ENCODE measurements around the gene CNPY1.
"Not testable (repeated sequence)": the region's sequence is repeated elsewhere in the genome, so short reads cannot be mapped to it uniquely, and the experiment has no call there.

CNPY1 gene

DNA sequence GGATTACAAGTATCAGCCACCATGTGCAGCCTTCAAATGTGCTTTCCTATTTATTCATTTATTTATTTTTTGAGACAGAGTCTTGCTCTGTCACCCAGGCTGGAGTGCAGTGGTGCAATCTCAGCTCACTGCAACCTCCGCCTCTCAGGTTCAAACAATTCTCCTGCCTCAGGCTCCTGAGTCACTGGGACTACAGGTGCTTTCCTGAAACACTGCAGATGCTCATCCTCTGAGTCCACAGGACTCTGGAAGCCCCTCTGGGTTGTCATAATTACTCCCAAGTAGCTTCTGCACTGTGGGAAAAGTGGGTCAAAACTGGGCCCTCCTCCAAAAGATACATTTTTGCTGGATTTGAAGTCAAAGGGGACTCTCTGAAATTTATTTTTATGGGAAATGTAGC lies at the start of gene CNPY1:
Gene CNPY1, minus strand, starts transcription at position 111 of the 400 bp plus-strand sequence. CDS start 630 bp downstream, outside the sequence.
- not testable (repeated sequence) for DNase-seq

DNA sequence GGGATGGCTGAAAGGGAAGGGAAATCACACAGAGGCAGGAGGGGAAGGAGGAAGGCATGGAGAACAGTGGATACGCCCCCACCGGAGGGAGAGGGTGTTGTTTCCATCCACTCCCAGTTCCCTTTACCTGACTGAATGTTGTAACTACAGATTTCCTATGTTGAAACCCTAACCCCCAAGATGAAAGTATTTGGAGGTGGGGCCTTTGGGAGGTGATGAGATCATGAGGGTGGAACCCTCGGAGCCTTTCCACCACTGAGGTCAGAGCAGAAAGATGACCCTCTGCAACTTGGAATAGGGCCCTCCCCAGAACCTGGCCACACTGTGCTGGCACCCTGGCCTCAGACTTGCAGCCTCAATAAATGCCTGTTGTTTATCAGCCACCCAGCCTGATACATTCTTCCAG lies 48.6 kb upstream of the CNPY1 start:
- DNase-seq = no peak

DNA sequence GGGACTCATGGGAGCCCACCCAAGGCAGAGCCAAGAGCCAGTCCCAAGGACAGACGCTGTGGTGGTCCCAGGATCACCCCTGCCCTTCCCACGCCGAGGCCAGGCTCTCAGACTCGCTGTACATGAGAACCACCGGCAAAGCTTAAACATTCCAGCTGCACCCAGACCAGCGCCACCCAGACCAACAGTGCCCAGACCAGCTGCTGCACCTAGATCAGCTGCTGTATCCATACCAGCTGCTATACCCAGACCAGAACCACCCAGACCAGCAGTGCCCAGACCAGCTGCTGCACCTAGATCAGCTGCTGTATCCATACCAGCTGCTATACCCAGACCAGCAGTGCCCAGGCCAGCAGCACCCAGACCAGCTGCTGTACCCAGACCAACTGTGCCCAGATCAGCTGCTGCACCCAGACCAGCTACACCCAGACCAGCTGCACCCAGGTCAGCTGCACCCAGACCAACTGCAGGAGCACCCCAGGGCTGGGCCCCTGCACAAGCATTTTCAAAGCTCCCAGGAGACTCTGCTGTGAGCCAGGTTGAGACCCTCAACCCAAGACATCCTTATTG lies 47.9 kb upstream of the CNPY1 start:
- DNase-seq = no peak

DNA sequence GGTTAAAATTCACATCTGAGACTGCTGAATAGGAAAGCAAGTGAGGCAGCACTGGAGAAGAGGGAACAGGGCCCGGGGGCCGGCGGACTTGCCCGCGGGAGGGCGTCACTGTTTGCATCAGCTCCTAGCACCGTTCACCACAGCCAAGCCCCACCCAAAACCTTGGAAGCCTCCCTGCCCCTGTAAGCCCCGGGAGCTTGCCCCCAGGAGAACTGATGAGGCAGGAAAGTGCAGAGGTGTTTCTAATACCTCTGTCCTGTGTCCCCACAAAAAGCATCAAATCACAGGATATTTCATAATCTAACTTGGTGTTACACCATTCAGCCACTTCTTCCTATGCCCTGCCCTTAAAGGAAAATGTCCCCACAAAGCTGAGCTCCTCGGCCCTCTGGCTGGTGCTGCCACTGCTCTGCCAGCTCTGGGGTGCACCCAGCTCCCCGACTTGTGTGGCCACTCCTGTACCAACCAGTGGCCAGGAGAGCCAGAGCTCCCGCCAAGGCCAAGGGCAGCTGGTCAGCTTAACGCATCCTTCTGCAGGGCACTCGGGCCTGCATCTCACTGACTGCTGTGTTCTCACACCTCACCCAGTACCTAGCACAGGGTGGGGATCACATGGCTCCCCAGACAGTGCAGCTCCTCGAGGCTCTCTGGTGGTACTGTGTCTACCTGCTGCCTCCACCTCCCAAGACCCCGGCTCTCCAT lies 47.3 kb upstream of the CNPY1 start:
- no peak for DNase-seq

DNA sequence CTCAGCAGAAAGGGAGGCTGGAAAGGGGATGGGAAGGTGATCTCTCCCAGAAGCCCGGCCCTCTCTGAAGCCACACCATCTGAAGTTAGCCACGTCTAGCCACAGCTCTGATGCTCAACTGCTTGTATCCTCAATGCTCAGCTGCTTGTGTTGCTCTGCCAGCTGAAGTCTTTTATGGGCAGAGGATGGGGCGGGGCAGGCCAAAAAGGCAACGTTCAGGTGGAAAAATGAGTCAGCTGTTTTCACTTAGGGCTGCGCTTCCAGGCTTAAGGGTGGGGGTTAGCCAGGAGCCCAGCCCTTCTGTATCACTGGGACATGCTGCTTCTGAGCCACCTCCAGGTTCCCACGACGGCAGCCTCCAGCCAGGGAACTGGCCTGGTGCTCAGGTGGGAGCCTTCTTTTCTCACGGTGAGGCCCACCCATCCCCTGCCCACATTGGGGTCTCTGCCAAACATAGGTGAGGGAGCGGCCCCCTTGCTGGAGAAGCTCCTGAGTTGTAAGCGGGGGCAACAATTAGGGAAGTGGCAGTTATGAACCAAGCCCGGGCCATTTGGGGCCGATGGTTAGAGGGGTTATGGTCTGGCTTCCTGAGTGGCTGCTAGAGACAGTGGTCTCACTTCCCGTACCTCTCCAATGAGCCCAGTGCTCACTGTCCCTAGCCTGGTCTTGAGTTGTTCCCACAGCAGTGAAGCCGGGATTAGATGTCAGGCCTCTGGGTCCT lies 44.9 kb upstream of the CNPY1 start:
- no peak for DNase-seq

DNA sequence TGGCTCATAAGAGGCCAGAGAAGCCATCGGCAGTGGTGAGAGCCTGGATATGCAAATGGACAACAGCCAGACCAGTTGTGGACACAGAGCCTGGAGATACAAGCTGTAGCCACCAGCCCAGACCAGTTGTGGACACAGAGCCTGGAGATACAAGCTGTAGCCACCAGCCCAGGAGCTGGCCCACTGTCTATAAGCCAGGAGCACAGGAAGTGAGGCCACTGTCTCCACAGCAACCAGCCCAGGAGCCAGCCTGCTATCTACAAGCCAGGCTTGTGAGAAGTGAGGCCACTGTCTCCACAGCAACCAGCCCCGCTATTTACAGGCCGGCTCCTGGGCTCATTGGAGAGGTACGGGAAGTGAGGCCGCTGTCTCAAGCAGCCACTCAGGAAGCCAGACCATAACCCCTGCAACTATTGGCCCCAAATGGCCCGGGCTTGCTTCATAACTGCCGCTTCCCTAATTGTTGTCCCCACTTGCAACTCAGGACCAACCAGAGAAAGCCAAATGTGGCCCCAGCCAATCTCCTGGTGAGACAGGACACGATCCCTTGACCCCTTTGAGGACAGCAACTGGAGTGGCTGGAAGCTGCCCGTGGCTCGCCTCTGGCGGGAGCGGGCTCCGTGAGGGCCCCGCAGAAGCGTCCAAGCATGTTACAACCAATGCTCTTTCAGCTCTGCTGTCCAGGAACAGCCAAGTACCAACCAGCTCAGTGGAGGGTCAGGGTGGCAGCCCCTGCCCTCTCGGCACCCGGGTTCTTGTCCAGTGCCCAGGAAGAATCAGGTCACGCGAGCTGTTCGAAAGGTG lies 44.1 kb upstream of the CNPY1 start:
- DNase-seq = peak; percentile 68 to 90 (median 74)

DNA sequence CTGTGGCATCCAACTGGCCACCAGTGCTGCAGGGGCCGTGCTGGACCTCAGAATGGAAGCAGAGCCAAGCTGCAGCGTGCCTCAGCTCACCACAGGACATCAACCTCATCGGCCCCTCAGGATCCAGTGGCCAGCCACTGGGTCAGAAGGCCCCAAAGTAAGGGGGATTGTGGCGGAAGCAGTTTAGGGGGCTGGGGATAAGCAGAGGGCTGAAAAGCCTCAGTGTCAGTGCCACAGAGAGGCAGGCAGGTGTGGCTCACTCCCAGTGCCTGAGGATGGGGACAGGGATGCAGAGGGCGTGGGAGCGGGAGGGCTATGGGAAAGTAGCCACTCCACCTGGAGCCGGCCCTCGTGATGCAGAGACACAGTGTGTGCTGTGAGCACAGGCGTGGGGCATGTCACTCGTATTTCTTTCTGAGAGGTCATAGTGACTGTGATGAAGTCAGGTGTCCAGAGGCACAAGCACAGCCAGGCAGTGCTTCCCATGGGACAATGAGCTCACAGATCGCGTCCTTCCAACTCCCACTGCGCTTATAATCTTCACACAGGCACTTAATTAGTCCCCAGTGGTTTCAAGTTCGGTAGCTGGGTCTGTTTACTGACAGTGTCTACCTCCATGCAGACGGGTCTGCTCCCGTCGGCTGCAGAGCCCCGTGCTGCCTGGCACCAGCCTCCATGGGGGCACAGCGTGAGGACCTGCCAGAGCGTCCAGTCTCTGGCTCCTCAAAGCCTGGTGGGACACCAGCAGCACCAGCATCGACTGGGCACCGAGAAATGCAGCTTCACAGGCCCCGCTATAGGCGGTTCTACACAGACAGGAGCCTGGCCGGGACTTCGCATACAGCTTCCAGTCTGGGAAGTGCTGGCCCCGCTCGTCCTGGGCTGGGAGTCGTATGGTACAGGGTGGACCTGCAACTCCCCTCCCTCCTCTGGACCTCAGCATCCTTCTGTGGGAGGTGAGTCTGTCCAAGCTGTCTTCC lies 42.9 kb upstream of the CNPY1 start:
- DNase-seq = peak in 2 of 3 experiments; percentile 23 to 28

DNA sequence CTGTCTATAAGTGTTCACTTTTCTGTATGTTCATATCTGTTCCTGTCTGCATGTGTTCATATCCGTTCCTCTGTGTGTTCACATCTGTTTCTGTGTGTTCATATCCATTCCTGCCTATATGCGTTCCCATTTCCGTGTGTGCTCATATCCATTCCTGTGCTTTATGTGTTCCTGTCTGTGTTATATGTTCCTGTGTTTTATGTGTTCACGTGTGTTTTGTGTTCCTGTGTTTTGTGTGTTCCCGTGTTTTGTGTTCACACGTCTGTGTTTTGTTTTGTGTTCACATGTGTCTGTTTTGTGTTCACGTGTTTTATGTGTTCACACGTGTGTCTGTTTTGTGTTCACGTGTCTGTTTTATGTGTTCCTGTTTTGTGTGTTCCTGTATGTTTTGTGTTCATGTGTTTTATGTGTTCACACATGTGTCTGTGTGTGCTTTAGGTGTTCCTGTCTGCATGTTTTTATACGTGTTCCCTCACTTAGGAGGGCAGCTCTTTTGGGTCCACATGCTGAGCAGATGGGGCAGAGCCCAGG lies 42.2 kb upstream of the CNPY1 start:
- DNase-seq = no peak

DNA sequence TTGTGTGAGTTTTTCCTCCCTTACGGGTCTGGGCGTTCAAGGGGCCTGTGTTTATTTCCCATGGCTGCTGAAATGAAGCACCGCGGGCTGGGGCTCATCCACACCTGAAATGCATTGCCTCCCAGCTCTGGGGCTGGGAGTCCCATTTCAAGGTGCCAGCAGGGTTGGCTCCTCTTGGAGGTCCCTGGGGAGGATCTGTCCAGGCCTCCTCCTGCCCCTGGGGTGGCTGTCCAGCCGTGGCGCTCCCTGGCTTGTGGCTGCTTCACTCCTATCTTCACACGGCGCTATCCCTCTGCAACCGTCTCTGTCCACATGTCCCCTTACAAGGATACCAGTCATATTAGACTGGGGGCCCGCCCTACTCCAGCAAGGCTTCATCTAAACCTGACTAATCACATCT lies 41.1 kb upstream of the CNPY1 start:
- DNase-seq = no peak

DNA sequence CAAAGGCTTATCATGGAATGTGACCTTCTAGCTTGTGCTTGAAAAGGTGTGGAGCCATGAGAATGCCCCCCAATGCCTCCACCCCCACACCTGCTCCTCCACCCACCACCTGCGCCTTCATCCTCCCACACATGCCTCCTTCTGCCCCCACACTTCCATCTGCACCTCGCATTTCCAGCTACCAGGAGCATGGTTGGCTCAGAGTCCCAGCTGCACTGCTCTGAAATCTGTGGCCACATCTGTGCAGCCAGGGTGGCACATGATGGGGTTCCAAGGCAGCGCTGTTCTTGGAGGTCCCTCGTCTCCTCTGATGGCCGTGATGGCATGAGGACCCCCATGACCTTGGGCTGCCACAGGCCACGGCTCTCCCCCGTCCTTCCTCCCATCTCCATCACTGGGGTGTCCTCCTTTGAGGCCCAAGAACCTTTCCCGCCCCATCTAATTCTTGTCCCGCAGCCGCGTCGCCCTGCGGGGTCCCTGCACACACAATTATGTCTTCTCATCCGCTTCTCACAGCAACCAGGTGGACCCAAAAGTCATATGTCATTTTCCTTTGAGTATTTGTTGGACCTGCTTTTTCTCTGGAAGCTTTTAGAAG lies 40.6 kb upstream of the CNPY1 start:
- DNase-seq = no peak

DNA sequence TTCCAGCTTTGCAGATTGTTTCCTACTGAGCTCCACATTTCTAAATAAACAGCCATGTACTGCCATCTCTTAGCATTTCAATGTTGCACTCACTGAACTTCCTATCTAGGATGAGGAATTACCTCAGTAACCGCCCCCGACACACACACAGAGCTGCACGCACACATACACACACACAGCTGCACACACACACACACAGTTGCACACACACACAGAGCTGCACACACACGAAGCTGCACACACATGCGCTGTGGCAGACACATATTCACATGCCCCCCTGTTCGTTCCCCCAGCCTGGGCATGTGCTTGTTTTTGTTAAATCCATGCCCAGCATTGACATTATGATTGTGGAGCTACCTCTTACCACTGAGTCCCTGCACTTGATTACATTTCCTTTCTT lies 39.6 kb upstream of the CNPY1 start:
- no peak for DNase-seq

DNA sequence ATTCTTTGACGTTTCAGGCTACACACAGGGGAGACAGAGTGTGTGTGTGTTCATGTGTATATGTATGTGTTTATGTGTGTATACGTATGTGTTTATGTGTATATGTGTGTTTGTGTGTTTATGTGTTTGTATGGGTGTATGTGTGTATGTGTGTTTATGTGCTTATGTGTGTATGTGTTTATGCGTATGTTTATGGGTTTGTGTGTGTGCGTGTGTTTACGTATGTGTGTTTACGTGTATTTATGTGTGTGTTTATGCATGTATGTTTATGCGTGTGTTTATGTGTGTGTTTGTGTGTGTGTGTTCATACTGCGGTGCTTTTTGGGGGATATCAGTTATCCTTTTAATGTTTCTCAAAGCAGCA lies 39.2 kb upstream of the CNPY1 start:
- DNase-seq = no peak

DNA sequence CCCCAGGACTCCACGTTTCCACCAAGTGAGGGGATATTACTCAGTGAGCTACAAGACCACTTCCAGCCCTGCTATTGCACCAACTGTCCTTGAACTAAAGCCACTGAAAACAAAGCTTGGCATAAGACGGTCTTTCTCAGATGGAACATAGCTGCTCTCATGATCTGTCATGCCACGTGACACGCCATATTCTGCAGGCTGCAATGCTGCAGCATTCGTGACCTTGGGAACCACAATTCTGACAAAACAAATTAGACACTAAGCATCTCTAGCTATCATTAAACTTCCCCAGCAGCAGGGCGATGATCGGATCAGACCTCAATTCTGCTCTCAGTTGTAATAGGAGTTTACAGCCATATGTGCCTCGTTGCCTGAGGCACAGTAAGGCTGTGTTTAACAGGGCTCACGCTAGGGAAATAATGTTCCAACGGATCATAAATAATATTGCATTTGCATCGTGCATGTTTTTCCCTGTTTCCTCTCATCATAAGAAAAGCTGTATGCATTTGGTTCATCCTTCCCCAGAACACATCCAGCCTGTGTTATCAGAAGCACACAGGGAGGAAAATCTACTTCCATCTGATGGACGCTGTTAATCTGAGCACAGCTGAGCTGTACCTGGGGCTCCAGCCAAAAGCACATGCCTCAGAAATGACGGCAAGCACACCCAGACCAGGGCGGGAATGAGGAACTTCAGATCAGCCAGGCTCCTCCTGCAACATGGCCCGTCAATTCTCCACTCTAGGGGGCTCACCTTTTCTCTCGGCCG lies 38.6 kb upstream of the CNPY1 start:
- peak in 2 of 3 experiments; percentile 39 to 60 for DNase-seq

DNA sequence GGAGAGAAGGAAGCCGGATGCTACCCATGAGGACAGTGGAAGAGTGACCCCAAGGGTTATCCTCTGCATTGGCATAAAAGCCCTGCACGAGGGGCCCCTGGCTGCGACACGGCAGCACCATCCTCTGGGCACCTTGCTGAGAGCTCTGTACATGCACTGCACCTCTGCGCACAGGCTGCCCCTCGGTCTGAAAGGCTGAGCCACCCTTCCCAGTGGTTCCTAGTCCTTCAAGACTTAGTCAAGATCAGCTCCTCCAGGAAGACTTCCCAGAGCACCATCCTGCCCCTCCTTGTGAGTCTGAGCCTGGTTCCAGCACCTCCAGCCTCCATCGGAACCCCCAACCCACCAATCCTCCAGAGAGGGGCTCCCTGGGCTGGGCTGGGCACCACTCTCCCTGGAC lies 37.9 kb upstream of the CNPY1 start:
- DNase-seq = no peak

DNA sequence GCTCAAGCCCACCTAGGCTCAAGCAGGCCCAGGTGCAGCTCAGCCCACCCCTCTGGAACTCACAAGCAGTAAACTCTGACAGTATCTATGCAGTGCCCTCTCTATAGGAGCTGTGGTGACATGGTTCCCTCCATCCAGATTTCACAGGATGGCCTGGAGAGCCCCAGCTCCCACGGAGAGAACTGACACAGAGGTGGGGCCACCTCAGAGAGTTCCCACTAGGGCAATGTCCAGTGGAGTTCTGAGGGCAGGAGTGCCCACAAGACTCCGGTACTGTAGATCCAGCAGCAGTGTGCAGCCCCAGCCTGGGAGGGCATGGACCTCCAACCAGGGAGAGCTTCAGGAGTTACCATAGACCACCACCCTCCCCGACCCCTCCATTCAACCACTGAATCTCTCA lies 37.3 kb upstream of the CNPY1 start:
- DNase-seq = no peak

DNA sequence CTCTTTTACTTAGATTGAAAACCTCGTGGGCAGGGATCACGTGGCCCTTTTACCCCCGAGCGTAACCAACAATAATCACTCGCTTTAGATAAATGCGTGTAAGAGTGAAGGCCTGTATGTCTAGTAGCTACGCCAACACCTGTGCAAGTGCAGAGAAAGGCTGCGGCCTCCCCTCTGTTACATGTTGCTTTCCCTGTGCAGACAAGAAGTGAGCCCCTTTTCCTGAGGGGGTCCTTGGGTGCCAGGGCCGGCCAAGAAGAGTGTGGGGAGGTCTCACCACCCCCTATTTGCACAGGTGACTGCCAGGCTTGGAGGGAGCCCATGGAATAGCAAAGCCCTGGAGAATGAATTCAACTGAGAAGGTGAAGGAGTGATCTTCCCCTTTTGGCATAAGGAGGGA lies 35.6 kb upstream of the CNPY1 start:
- DNase-seq = no peak

DNA sequence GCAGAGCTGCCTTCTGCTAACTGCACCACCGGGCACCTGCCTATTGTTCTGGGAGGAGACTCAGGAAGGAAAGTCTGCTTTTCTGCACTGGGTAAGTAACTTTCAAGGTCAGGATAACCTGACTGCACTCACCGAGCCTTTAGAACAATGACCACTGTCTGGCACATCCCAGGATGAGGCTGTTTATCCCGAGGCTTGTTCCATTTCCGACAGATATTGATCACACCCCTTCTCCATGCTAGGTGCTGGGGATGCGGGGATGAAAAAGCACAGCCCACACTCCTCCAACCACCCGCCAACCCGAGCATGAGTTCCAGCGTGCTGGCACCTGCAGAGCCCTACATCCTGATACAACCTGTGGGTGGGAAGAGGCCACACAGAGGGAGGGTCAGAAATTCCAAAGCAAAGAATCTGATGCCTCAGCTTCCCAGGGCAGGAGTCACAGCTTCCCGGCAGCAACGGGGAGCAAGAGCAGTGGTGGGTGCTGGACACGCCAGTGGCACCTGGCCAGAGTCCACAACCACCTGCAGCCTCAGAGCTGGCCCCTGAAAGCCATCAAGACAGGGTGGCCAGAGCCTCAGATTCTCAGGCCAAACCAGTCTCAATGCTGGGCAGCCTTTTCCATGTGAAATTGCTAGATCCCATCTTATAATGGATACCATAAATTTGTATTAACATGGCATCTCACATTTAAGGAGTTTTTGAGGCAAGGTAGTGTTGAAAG lies 34.9 kb upstream of the CNPY1 start:
- no peak for DNase-seq

DNA sequence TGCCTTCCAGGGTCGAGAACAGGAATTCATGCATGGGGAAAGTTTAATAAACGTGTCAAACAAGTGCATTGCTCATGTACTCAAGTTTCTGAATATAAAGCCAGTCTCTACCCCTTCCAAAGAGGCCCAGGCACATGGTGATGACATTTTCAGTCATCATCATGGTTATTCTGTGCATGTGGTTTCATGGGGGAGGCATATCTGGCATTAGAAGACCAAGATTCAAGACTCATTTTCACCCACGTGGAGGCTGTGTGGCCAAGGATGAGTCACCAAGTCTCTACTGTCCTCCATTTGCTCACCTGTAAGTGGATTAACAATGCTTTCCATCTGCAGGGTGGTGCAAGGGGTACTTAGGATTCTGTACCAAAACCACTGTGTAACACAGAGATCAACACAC lies 34.0 kb upstream of the CNPY1 start:
- no peak for DNase-seq

DNA sequence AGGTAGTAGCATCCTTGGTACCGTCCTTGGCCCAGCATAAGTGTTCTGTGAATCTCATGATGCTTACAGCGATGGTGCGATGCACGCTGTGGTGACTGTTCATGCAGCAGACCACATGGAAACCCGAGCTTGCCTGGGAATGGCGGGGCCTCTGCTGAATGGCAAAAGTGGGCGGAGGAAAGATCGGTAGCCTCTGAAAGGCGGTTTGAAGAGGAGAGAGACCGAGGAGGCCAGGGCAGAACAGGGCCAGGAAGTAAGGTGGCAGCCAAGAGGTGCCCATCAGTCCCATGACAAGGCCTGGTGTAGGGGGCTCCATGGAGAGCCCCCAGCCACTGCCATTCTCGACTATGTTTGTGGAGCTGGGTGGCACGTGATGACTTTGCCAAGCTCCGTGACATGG lies 33.2 kb upstream of the CNPY1 start:
- DNase-seq = no peak

DNA sequence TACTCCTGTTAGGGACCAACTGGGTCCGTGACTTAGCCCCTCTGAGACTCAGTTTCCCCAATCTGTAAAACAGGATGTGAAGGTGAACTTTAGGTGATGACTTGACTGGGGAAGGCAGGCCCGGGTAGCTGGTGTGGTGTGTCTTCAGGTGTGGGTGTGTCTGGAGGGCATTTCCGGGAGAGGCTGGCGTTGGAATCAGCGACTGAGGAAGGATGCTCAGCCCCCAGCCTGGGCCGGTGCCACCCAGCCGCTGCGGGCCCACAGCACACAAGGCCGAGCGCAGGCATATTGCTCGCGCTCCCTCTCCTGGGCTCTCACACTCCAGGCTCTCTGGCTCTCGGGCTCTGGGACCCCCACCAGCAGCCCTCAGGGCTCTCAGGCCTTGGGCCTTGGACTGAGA lies 31.7 kb upstream of the CNPY1 start:
- no peak for DNase-seq

Measured in NCI-H1417 (cell line).